HG03045 (cell line): ENCODE results near the gene SLC39A6.
"Not testable (repeated sequence)": the region's sequence is repeated elsewhere in the genome, so short reads cannot be mapped to it uniquely, and the experiment has no call there.

ENCODE experiments used
- ATAC-seq: cut with Tn5 transposase; IDR thresholded peaks from one replicate; pipeline ENCODE4 v1.9.1; 2021; ENCODE audit warnings: mild to moderate bottlenecking, moderate library complexity; ENCODE audit not compliant: unreplicated experiment

SLC39A6 gene

DNA sequence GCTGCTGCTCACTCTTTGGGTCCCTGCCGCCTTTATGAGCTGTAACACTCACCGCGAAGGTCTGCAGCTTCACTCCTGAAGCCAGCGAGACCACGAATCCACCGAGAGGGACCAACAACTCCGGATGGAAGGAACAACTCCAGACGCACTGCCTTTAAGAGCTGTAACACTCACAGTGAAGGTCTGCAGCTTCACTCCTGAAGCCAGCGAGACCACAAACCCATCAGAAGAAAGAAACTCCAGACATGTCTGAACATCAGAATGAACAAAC lies 64.4 kb downstream of the SLC39A6 start:
- ATAC-seq: not testable (repeated sequence)

DNA sequence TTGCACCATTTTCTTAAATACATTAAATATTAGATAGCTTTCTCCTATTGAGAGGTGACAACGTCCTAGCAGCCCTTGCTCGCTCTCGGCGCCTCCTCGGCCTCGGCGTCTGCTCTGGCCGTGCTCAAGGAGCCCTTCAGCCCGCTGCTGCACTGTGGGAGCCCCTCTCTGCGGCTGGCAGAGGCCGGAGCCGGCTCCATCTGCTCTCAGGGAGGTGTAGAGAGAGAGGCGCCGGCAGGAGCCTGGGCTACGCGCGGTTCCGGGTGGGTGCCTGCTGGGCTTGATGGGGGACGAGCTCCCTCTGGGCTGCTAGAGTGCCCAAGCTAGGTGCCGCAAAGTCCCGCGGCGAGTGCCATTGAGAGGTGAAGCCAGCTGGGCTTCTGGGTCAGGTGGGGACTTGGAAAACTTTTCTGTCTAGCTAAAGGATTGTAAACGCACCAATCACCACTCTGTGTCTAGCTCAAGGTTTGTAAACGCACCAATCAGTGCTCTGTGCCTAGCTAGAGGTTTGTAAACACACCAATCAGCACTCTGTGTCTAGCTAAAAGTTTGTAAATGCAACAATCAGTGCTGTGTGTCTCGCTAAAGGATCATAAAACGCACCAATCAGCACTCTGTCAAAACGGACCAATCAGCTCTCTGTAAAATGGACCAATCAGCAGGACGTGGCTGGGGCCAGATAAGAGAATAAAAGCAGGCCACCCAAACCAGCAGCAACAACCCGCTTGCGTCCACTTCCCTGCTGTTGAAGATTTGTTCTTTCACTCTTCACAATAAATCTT lies 64.9 kb downstream of the SLC39A6 start:
- ATAC-seq: no peak

DNA sequence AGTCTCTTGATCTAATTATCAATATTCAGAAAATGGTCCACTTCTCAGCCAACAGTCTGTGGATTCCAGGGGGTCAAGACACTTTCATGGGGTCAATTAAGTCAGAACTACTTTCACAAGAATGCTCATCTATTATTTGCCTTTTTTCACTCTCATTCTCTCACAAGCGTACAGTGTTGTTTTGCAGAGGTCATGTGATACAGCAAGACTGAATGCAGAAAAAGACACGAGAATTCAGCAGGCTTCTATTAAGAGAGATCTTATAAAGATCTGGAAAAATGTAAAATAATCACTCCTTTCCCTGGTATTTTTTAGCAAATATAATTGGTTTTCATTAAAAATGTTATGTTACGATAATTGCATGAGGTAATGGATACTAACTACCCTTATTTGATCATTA lies 70.5 kb downstream of the SLC39A6 start:
- no peak for ATAC-seq
